GM12878 (cell line): ENCODE measurements around the gene TBXAS1. TPM values are rescaled to one million over a fixed set of nuclear protein-coding genes. Genes with fewer than 3 reads are reported as not detected.

Experiments
- ATAC-seq: fragments of 200-7000 bp; cut with Tn5 transposase; 3 replicates; pipeline ENCODE4 v1.9.1; 2020; ENCODE audit warnings: mild to moderate bottlenecking, moderate library complexity
- BruUV-seq: library from RNA; stranded (reverse); fragments of 400-500 nt; replicated peaks from 2 replicates; lab custom pipeline; 2021; lab: Mats Ljungman, UMichigan
- CTCF ChIA-PET: fragments of 300-600 bp; sonication (Branson Sonifier 250); formaldehyde crosslinking; extraction: SDS; loops from one replicate; lab custom pipeline; 2021; ENCODE audit warnings: inconsistent platforms; lab: Yijun Ruan, JAX
- POLR2A ChIA-PET: fragments of 350-600 bp; formaldehyde crosslinking; extraction: SDS; loops from one replicate; lab custom pipeline; 2021; ENCODE audit warnings: inconsistent platforms; lab: Charles Lee
- RAD21 ChIA-PET: fragments of 300-600 bp; sonication (Branson Sonifier 250); formaldehyde crosslinking; loops from one replicate; lab custom pipeline; 2023; ENCODE audit warnings: antibody characterized with exemption; ENCODE audit not compliant: unreplicated experiment; lab: Charles Lee
- SMC1A ChIA-PET: fragments of 300-600 bp; sonication (Branson Sonifier 250); formaldehyde crosslinking; loops from one replicate; lab custom pipeline; 2023; ENCODE audit not compliant: unreplicated experiment, uncharacterized antibody; lab: Charles Lee
- DNase-seq: peaks from one replicate; pipeline ENCODE4 v3.0.0-alpha.2; 2011; ENCODE audit warnings: low read depth, low spot score
- FAIRE-seq: peaks from 3 replicates; lab custom pipeline; 2011; peaks lifted over from hg19 to GRCh38; lab: Jason Lieb, UNC
- H2AFZ ChIP-seq: 2 replicates; pipeline ENCODE4 v1.6.0; 2011; ENCODE audit warnings: low read depth, low read length, control low read depth; ENCODE audit not compliant: control insufficient read depth
- H3K27ac ChIP-seq: 2 replicates; pipeline ENCODE4 v1.5.1; 2011; ENCODE audit warnings: control low read depth; ENCODE audit not compliant: control insufficient read depth, insufficient read depth
- H3K27me3 ChIP-seq, 2 experiments: replicated peaks in 1 of 2; 2 replicates each; pipeline versions ENCODE4 v1.6.0 to v1.6.1; 2011; ENCODE audit warnings: low read length in 1 of 2; ENCODE audit not compliant: control insufficient read depth in 2 of 2, insufficient read depth in 2 of 2
- H3K36me3 ChIP-seq, 2 experiments: 2 replicates each; pipeline ENCODE4 v1.5.1; 2011; ENCODE audit warnings: low read length in 1 of 2; ENCODE audit not compliant: control insufficient read depth in 2 of 2, insufficient read depth in 2 of 2
- H3K4me1 ChIP-seq: 2 replicates; pipeline ENCODE4 v1.6.1; 2011; ENCODE audit warnings: mild to moderate bottlenecking, low read length, moderate library complexity, mixed read lengths; ENCODE audit not compliant: control insufficient read depth, insufficient read depth
- H3K4me2 ChIP-seq: 2 replicates; pipeline ENCODE4 v1.6.0; 2011; ENCODE audit warnings: control low read depth; ENCODE audit not compliant: control insufficient read depth, insufficient read depth
- H3K4me3 ChIP-seq: fragments of 200-600 bp; sonication (generic); 2 replicates; pipeline ENCODE4 v1.5.1; 2016
- H3K79me2 ChIP-seq: 2 replicates; pipeline ENCODE4 v1.6.0; 2011; ENCODE audit warnings: low read length; ENCODE audit not compliant: control insufficient read depth, insufficient read depth
- H3K9ac ChIP-seq: 2 replicates; pipeline ENCODE4 v1.8.0; 2011; ENCODE audit warnings: low read length, control low read depth, mixed read lengths; ENCODE audit not compliant: control insufficient read depth, insufficient read depth
- H3K9me3 ChIP-seq: replicated peaks from 3 replicates; pipeline ENCODE4 v1.5.1; 2011; ENCODE audit warnings: mild to moderate bottlenecking, low read length; ENCODE audit not compliant: control insufficient read depth, insufficient read depth
- H4K20me1 ChIP-seq: 2 replicates; pipeline ENCODE4 v1.6.0; 2011; ENCODE audit not compliant: control insufficient read depth, insufficient read depth
- CBX3 ChIP-seq: fragments of 200-600 bp; sonication (generic); IDR thresholded peaks from 2 replicates; pipeline ENCODE4 v1.6.1; 2016; ENCODE audit warnings: low read depth, borderline replicate concordance
- CBX5 ChIP-seq: sonication (generic); IDR thresholded peaks from 2 replicates; pipeline ENCODE4 v1.6.1; 2016; ENCODE audit warnings: low read depth, moderate library complexity, mild to moderate bottlenecking, inconsistent platforms
- FOXM1 ChIP-seq: IDR thresholded peaks from 2 replicates; pipeline ENCODE4 v1.6.1; 2012; ENCODE audit warnings: low read depth, mild to moderate bottlenecking, inconsistent platforms, low read length, moderate library complexity
- GABPA ChIP-seq: IDR thresholded peaks from 2 replicates; pipeline ENCODE4 v1.6.1; 2014; ENCODE audit warnings: antibody characterized with exemption, low read depth, mild to moderate bottlenecking, inconsistent platforms
- HDGF ChIP-seq: fragments of 450-650 bp; IDR thresholded peaks from 2 replicates; pipeline ENCODE4 v1.6.1; 2016; ENCODE audit warnings: antibody characterized with exemption
- LARP7 ChIP-seq: fragments of 450-650 bp; IDR thresholded peaks from 2 replicates; pipeline ENCODE4 v1.6.1; 2017; ENCODE audit warnings: mild to moderate bottlenecking
- PKNOX1 ChIP-seq: fragments of 450-650 bp; IDR thresholded peaks from 2 replicates; pipeline ENCODE4 v1.6.1; 2016; ENCODE audit warnings: mild to moderate bottlenecking
- POLR2AphosphoS5 ChIP-seq: IDR thresholded peaks from 2 replicates; pipeline ENCODE4 v1.6.1; 2011; ENCODE audit warnings: mild to moderate bottlenecking, low read length, inconsistent platforms
- SIN3A ChIP-seq: IDR thresholded peaks from 2 replicates; pipeline ENCODE4 v1.6.1; 2012; ENCODE audit warnings: low read depth, low read length, improper control_type of control experiment
- STAT3 ChIP-seq: IDR thresholded peaks from 2 replicates; pipeline ENCODE4 v1.6.1; 2011; ENCODE audit warnings: low read depth, low read length, improper control_type of control experiment
- WRNIP1 ChIP-seq: IDR thresholded peaks from 2 replicates; pipeline ENCODE4 v1.6.1; 2011; ENCODE audit warnings: low read depth, low read length, improper control_type of control experiment, borderline replicate concordance
- WGBS: methylation state at CpG from one replicate; pipeline ENCODE4 v1.1.6; 2016; ENCODE audit warnings: low lambda C conversion rate; ENCODE audit not compliant: insufficient replicate concordance, insufficient coverage; ENCODE audit errors: missing lambda C conversion rate; 5-methylcytosine and 5-hydroxymethylcytosine counted together
- in situ Hi-C: fragments of 300-500 bp; cut with MboI; formaldehyde crosslinking; loops from 9 replicates; pipeline ENCODE4 v1.14.3; 2018; ENCODE audit warnings: mixed read lengths
- intact Hi-C: fragments of 100-400 bp; cut with micrococcal nuclease; formaldehyde crosslinking; loops from one replicate; pipeline ENCODE4 v1.14.2; 2022; ENCODE audit not compliant: unreplicated experiment
- polyA plus RNA-seq, 11 experiments: library from polyadenylated mRNA; depleted of rRNA in 4 of 11; unstranded in 6 of 11; stranded (reverse) in 5 of 11; fragments of >200 nt; fragmentation: Nextera tagmentation in 4 of 11; fragmentation: Illumina TruSeq in 1 of 11; extraction: Ambion mirVana in 4 of 11; extraction: Trizol in 1 of 11; gene quantifications; 1 replicate in 1 of 11; 2 replicates in 10 of 11; pipeline versions ENCODE4 v1.2.1 to v1.2.3, GENCODE V29; 2011 to 2016; ENCODE audit warnings: inconsistent platforms in 2 of 11, missing spikeins in 2 of 11, low read depth in 1 of 11
- total RNA-seq, 4 experiments: library from RNA; depleted of rRNA in 3 of 4; stranded (reverse); fragments of >200 nt in 3 of 4; fragmentation: Illumina TruSeq in 1 of 4; extraction: Trizol in 1 of 4; gene quantifications; 2 replicates each; pipeline versions ENCODE4 v1.2.1 to v1.2.3, GENCODE V29; 2013 to 2021

TBXAS1 gene
- total and polyA plus RNA-seq, 10 of the 15 experiments (the other 5 are each of a cell fraction or from before 2014, with no cell fraction given): 1.5 to 32.7 (median 16.3) TPM

GRCh38 chr7:139884441-139884840 is 55.4 kb downstream of the TBXAS1 start:
- CTCF ChIA-PET: interaction anchor here (1.5 to 2.7 kb wide), 2 partner anchors 9 to 238 kb away, joined by 6 to 9 read pairs; no protein-coding TSS in a partner anchor
- H3K4me2 ChIP-seq: no peak overlapping the region

More at GRCh38 chr7:139884441-139884840, 55.4 kb downstream of the TBXAS1 start:
- Histone ChIP-seq H3K27ac (no peak overlapping the region), H3K4me3 (no peak overlapping the region)
- TF ChIP-seq SIN3A: no peak
- TF ChIP-seq LARP7: no peak
- no peak for TF ChIP-seq HDGF
- TF ChIP-seq POLR2AphosphoS5: no peak
- TF ChIP-seq STAT3: no peak
- TF ChIP-seq CBX5: no peak
- no peak for TF ChIP-seq PKNOX1
- no peak for TF ChIP-seq FOXM1
- no peak for TF ChIP-seq GABPA
- no peak for TF ChIP-seq CBX3
- no peak for TF ChIP-seq WRNIP1
- TF ChIP-seq, all 136 proteins: peak for 0
- Histone ChIP-seq H3K9me3 (no peaks in the 10 kb centered on the region; the same call in 2 of the 3 replicates), H2AFZ (no peak overlapping the region), H3K27me3 (no peaks in the 10 kb centered on the region), H4K20me1 (no peaks in the 10 kb centered on the region), H3K9ac (no peak overlapping the region), H3K79me2 (no peaks in the 10 kb centered on the region), H3K36me3 (no peaks in the 10 kb centered on the region), H3K4me1 (no peaks in the 10 kb centered on the region)
- ChIA-PET POLR2A (interaction anchor here (0.9 kb wide), 1 partner anchor 11 kb away, joined by 3 read pairs; no protein-coding TSS in a partner anchor), SMC1A (interaction anchor here (0.6 to 1.2 kb wide), 4 partner anchors 9 to 559 kb away, joined by 3 to 4 read pairs (median 4); no protein-coding TSS in a partner anchor), RAD21 (no interaction called here)
- intact Hi-C loops: no loop called here
- no peak for DNase-seq
- 97% methylated on average over 7 of the region's 7 CpGs for WGBS
- FAIRE-seq: no peak
- ATAC-seq: no peak
- in situ Hi-C loops: no loop called here
- no TSS peak for BruUV-seq
